ENCODE results near the gene CAPN8. TPM values are rescaled to one million over a fixed set of nuclear protein-coding genes. Genes with fewer than 3 reads are reported as not detected.

CAPN8 gene
- total RNA-seq, 1 experiment from 2014 or later = 0.54 TPM

- H3K4me1 ChIP-seq (ENCODE audit: control insufficient read depth in 1 of 2, insufficient read depth in 2 of 2, low read length in 2 of 2) = no peaks in the 10 kb centered on the region
- ChIA-PET CTCF (no interaction called here), POLR2A (no interaction called here), RAD21 (ENCODE audit: low non-redundant PET in 1 of 2, low total read pairs in 2 of 2, uncharacterized antibody in 2 of 2, unreplicated experiment in 2 of 2) (no interaction called here)
- no peak overlapping the region for H3K4me2 ChIP-seq (ENCODE audit: low read length)
- H3K27ac ChIP-seq (ENCODE audit: low read depth, low read length) = no peak overlapping the region
- no peaks in the 10 kb centered on the region; the same call in 1 of the 2 replicates for H3K27me3 ChIP-seq (ENCODE audit: insufficient read depth, low read length)
- no peaks in the 10 kb centered on the region for H3K9me2 ChIP-seq (ENCODE audit: insufficient read depth)
- TF ChIP-seq ZBTB33 (IDR thresholded peaks at IDR 0.05; ENCODE audit: extremely low read depth, insufficient replicate concordance, low read length) (no peak), EZH2phosphoT487 (IDR thresholded peaks at IDR 0.05; ENCODE audit: borderline replicate concordance) (no peak), JUND (IDR thresholded peaks at IDR 0.05) (no peak), ATF3 (IDR thresholded peaks at IDR 0.05) (no peak), TCF7L2 (IDR thresholded peaks at IDR 0.05; ENCODE audit: borderline replicate concordance, extremely low read depth, insufficient read depth, insufficient read length) (no peak), CTCF (IDR thresholded peaks at IDR 0.05 in 2 of 3, conservative IDR thresholded peaks at IDR 0.05 in 1 of 3; ENCODE audit: borderline replicate concordance in 1 of 3, insufficient read depth in 1 of 3, low read depth in 2 of 3, low read length in 2 of 3) (no peak), FOSL1 (IDR thresholded peaks at IDR 0.05; ENCODE audit: low read depth) (no peak), POLR2AphosphoS5 (IDR thresholded peaks at IDR 0.05; ENCODE audit: low read depth, low read length) (no peak), SRF (IDR thresholded peaks at IDR 0.05; ENCODE audit: low read depth) (no peak), CBX3 (IDR thresholded peaks at IDR 0.05; ENCODE audit: low read depth) (no peak), ELF1 (IDR thresholded peaks at IDR 0.05; ENCODE audit: borderline replicate concordance, low read depth) (no peak), EGR1 (IDR thresholded peaks at IDR 0.05; ENCODE audit: low read depth) (no peak)
- H3K9me3 ChIP-seq (ENCODE audit: control insufficient read depth in 1 of 2, insufficient read depth in 1 of 2, low read depth in 1 of 2, low read length in 2 of 2) = no peaks in the 10 kb centered on the region
- no peaks in the 10 kb centered on the region for H3K36me3 ChIP-seq (ENCODE audit: control insufficient read depth in 1 of 2, insufficient read depth in 2 of 2, low read length in 2 of 2)
- H4K20me1 ChIP-seq (ENCODE audit: insufficient read depth) = no peaks in the 10 kb centered on the region
- no TSS peak for BruUV-seq (replicated peaks)
- intact Hi-C loops (cut with micrococcal nuclease) = no loop called here
- no peaks in the 10 kb centered on the region for H3K79me2 ChIP-seq (ENCODE audit: insufficient read depth, low read length)
- no peak for DNase-seq (ENCODE audit: low read depth, low spot score)
- ATAC-seq = no peak
- no peak overlapping the region for H3K9ac ChIP-seq (ENCODE audit: low read length)
- H2AFZ ChIP-seq (ENCODE audit: low read depth, low read length, poor library complexity, severe bottlenecking) = no peak overlapping the region
- H3K4me3 ChIP-seq (replicated peaks in 1 of 2; ENCODE audit: low read depth in 1 of 2, low read length in 2 of 2) = no peak overlapping the region
Observed at GRCh38 chr1:223647249-223647648, 18.3 kb downstream of the CAPN8 start.
